NCI-H748 (cell line): ENCODE results near the gene DPH7.
"Not testable (repeated sequence)": the region's sequence is repeated elsewhere in the genome, so short reads cannot be mapped to it uniquely, and the experiment has no call there.

Experiments
- DNase-seq: peaks from one replicate; lab custom pipeline; 2025; ENCODE audit not compliant: unreplicated experiment; lab: John Stamatoyannopoulos, UW

DPH7 gene

GRCh38 chr9:137578518-137579258, at the start of gene DPH7:
Gene DPH7, minus strand, starts transcription at chr9:137578925. Its CDS starts 148 bp downstream, at chr9:137578777.
- peak; percentile 95 for DNase-seq

GRCh38 chr9:137627406-137627805, 48.7 kb upstream of the DPH7 start:
- DNase-seq: not testable (repeated sequence)

GRCh38 chr9:137626464-137626863, 47.7 kb upstream of the DPH7 start:
- DNase-seq: no peak

GRCh38 chr9:137622211-137622610, 43.5 kb upstream of the DPH7 start:
- DNase-seq: not testable (repeated sequence)

GRCh38 chr9:137621131-137621757, 42.5 kb upstream of the DPH7 start:
- no peak for DNase-seq

GRCh38 chr9:137620581-137620980, 41.9 kb upstream of the DPH7 start:
- DNase-seq: no peak

GRCh38 chr9:137620048-137620405, 41.3 kb upstream of the DPH7 start:
- no peak for DNase-seq

GRCh38 chr9:137619240-137620047, 40.7 kb upstream of the DPH7 start:
- DNase-seq: peak; percentile 42

- peak; percentile 86 for DNase-seq
Observed at GRCh38 chr9:137618105-137619067, 39.7 kb upstream of the DPH7 start, which contains the start of gene EHMT1. Gene EHMT1, plus strand, starts transcription at chr9:137619005. Its CDS starts 24 bp downstream, at chr9:137619029.

- DNase-seq: no peak
Observed at GRCh38 chr9:137615387-137615871, 36.7 kb upstream of the DPH7 start.

- DNase-seq: no peak
Observed at GRCh38 chr9:137614631-137615386, 36.1 kb upstream of the DPH7 start.

- no peak for DNase-seq
Observed at GRCh38 chr9:137613738-137614523, 35.2 kb upstream of the DPH7 start.

- DNase-seq: no peak
Observed at GRCh38 chr9:137613259-137613658, 34.5 kb upstream of the DPH7 start.

GRCh38 chr9:137612741-137613142, 34.0 kb upstream of the DPH7 start:
- DNase-seq: no peak

GRCh38 chr9:137611623-137612609, 33.2 kb upstream of the DPH7 start:
- peak; percentile 25 for DNase-seq

GRCh38 chr9:137610944-137611343, 32.2 kb upstream of the DPH7 start:
- no peak for DNase-seq

GRCh38 chr9:137607141-137607857, 28.6 kb upstream of the DPH7 start:
- DNase-seq: no peak
